ENCODE measurements around the gene AQP7. TPM values are rescaled to one million over a fixed set of nuclear protein-coding genes. Genes with fewer than 3 reads are reported as not detected.
A peak's percentile ranks its signal among the peaks of the same experiment; 100 is the strongest.

The AQP7 gene
- total RNA-seq, 1 experiment from 2014 or later: 0.59 TPM

DNA sequence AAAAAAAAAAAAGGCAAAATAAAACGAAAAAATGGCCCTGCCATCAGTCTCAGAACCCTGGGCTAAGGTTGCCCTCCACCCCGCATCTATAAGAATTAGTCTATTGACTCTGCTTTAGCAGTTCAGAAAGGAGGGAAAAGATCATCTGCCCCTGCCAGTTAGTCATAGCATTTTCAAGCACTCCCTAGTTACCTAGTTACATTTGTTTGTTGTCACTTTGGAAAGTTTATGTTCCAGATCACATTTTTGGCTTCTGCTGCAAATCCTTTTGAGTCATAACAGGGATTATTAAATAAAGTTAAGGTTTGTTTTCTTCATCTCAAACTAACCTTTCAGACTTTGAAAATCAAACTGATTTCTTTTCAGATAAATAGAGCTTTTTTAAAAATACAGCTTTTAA is 52.1 kb downstream of the AQP7 start:
- H3K27ac ChIP-seq: peak overlapping the region; percentile 54
- no peak for TF ChIP-seq CTCF (conservative IDR thresholded peaks at IDR 0.05)
- no peak for TF ChIP-seq EZH2 (IDR thresholded peaks at IDR 0.05; ENCODE audit: low read depth)
- intact Hi-C loops (cut with micrococcal nuclease; ENCODE audit: unreplicated experiment): loop anchor here (2.0 kb wide), 1 partner anchor 30 kb away; no protein-coding TSS in a partner anchor
- H3K36me3 ChIP-seq (ENCODE audit: low read depth): no peaks in the 10 kb centered on the region
- no peak overlapping the region for H2AFZ ChIP-seq
- H3F3A ChIP-seq (ENCODE audit: insufficient read depth, low read depth): peaks cover 20% of the 10 kb centered on the region
- ChIA-PET POLR2A (ENCODE audit: unreplicated experiment) (interaction anchor here (0.5 to 0.6 kb wide), 2 partner anchors 30 to 89 kb away, joined by 3 to 4 read pairs; no protein-coding TSS in a partner anchor), CTCF (interaction anchor here (0.7 kb wide), 1 partner anchor 117 kb away, joined by 4 read pairs; no protein-coding TSS in a partner anchor)
- H3K4me1 ChIP-seq (replicated peaks; ENCODE audit: insufficient read depth): peaks cover 22% of the 10 kb centered on the region
- BruUV-seq (replicated peaks): no TSS peak
- H3K4me2 ChIP-seq: peak overlapping the region; percentile 46
- no peak overlapping the region for H3K4me3 ChIP-seq
- peak; percentile 19 to 86 for DNase-seq
- no peaks in the 10 kb centered on the region for H3K27me3 ChIP-seq (ENCODE audit: insufficient read depth, low read depth)
- H3K79me2 ChIP-seq (ENCODE audit: low read depth): 0 out of 2 replicates have a peak, but pooled peaks cover 4% of the 10 kb centered on the region
- no peaks in the 10 kb centered on the region for H4K20me1 ChIP-seq (ENCODE audit: insufficient read depth)
- no peaks in the 10 kb centered on the region for H3K9me3 ChIP-seq (ENCODE audit: insufficient read depth, low read depth)
- no peaks in the 10 kb centered on the region for H3K9me2 ChIP-seq (ENCODE audit: insufficient read depth)

DNA sequence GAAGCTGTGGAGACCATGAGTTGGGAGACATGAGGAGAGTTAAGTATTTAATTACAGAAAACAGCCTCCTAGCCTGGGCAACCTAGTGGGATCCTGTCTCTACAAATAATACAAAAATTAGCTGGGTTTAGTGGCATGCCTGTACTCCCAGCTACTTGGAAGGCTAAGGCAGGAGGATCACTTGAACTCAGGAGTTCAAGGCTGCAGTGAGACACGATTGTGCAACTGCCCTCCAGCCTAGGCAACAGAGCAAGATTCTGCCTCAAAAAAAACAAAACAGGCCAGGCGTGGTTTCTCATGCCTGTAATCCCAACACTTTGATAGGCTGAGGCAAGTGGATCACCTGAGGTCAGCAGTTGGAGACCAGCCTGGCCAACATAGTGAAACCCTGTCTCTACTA is 52.6 kb downstream of the AQP7 start:
- Histone ChIP-seq H3K4me1 (replicated peaks; ENCODE audit: insufficient read depth) (peaks cover 18% of the 10 kb centered on the region), H3K9me2 (ENCODE audit: insufficient read depth) (no peaks in the 10 kb centered on the region), H4K20me1 (ENCODE audit: insufficient read depth) (no peaks in the 10 kb centered on the region), H3K4me3 (no peak overlapping the region), H2AFZ (no peak overlapping the region), H3F3A (ENCODE audit: insufficient read depth, low read depth) (peaks cover 14% of the 10 kb centered on the region), H3K27ac (peak overlapping the region; percentile 54), H3K27me3 (ENCODE audit: insufficient read depth, low read depth) (no peaks in the 10 kb centered on the region), H3K9me3 (ENCODE audit: insufficient read depth, low read depth) (no peaks in the 10 kb centered on the region), H3K79me2 (ENCODE audit: low read depth) (0 out of 2 replicates have a peak, but pooled peaks cover 4% of the 10 kb centered on the region), H3K36me3 (ENCODE audit: low read depth) (no peaks in the 10 kb centered on the region), H3K4me2 (no peak overlapping the region)
- POLR2A ChIA-PET (ENCODE audit: unreplicated experiment): no interaction called here
- DNase-seq: no peak
- CTCF ChIA-PET: interaction anchor here (0.7 kb wide), 1 partner anchor 118 kb away, joined by 4 read pairs; no protein-coding TSS in a partner anchor
- intact Hi-C loops (cut with micrococcal nuclease; ENCODE audit: unreplicated experiment): loop anchor here (2.0 kb wide), 1 partner anchor 29 kb away; no protein-coding TSS in a partner anchor
- BruUV-seq (replicated peaks): no TSS peak
- TF ChIP-seq EZH2 (IDR thresholded peaks at IDR 0.05; ENCODE audit: low read depth) (no peak), CTCF (conservative IDR thresholded peaks at IDR 0.05) (no peak)

DNA sequence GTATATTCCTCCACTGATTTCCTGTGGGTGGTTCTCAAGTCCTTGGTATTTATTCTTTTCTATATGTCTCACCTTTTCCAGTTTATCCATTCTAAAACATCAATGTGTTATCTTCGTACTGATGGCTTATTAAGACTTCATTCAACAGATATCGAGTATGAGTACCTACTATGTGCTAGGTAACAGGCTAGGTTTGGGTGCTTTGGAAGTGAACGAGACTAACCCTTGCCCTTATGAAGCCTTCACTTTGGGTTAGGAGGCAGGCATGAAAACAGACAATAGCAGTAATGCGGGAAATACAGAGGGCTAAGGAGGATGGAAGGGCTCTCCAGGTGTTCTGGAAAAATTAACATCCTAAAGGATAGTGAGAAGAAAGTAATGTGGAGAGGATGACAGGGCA is 53.4 kb downstream of the AQP7 start:
- H3K36me3 ChIP-seq (ENCODE audit: low read depth): no peaks in the 10 kb centered on the region
- intact Hi-C loops (cut with micrococcal nuclease; ENCODE audit: unreplicated experiment): no loop called here
- POLR2A ChIA-PET (ENCODE audit: unreplicated experiment): no interaction called here

More for the DNA sequence above, 53.4 kb downstream of the AQP7 start:
- H3K4me3 ChIP-seq: no peak overlapping the region
- no peaks in the 10 kb centered on the region for H4K20me1 ChIP-seq (ENCODE audit: insufficient read depth)
- no peaks in the 10 kb centered on the region for H3K9me3 ChIP-seq (ENCODE audit: insufficient read depth, low read depth)
- H3K79me2 ChIP-seq (ENCODE audit: low read depth): 0 out of 2 replicates have a peak, but pooled peaks cover 4% of the 10 kb centered on the region
- CTCF ChIA-PET: no interaction called here
- no peaks in the 10 kb centered on the region for H3K27me3 ChIP-seq (ENCODE audit: insufficient read depth, low read depth)
- peaks cover 14% of the 10 kb centered on the region; the same call in 1 of the 2 replicates for H3F3A ChIP-seq (ENCODE audit: insufficient read depth, low read depth)
- TF ChIP-seq CTCF (conservative IDR thresholded peaks at IDR 0.05): no peak
- no peak for TF ChIP-seq EZH2 (IDR thresholded peaks at IDR 0.05; ENCODE audit: low read depth)
- H3K9me2 ChIP-seq (ENCODE audit: insufficient read depth): no peaks in the 10 kb centered on the region
- no peak overlapping the region for H3K4me2 ChIP-seq
- peaks cover 15% of the 10 kb centered on the region for H3K4me1 ChIP-seq (replicated peaks; ENCODE audit: insufficient read depth)
- H3K27ac ChIP-seq: no peak overlapping the region
- no TSS peak for BruUV-seq (replicated peaks)
- DNase-seq: no peak
- no peak overlapping the region for H2AFZ ChIP-seq
